GM12878 (cell line): ENCODE measurements around the gene RAD51B. TPM values are rescaled to one million over a fixed set of nuclear protein-coding genes. Genes with fewer than 3 reads are reported as not detected.

Source experiments
- CHD1 ChIP-seq: IDR thresholded peaks from 2 replicates; pipeline ENCODE4 v1.6.1; 2012; ENCODE audit warnings: low read depth, low read length, improper control_type of control experiment
- EGR1 ChIP-seq, 2 experiments: IDR thresholded peaks; 1 replicate in 1 of 2; 2 replicates in 1 of 2; pipeline ENCODE4 v1.6.1; 2011 to 2012; ENCODE audit warnings: low read depth in 2 of 2, low read length in 2 of 2, borderline replicate concordance in 1 of 2, mild to moderate bottlenecking in 1 of 2, moderate library complexity in 1 of 2
- ELK1 ChIP-seq: IDR thresholded peaks from 2 replicates; pipeline ENCODE4 v1.6.1; 2012; ENCODE audit warnings: low read depth, low read length, improper control_type of control experiment
- EP300 ChIP-seq, 2 experiments: fragments of 150-350 bp in 1 of 2; IDR thresholded peaks; 2 replicates each; pipeline ENCODE4 v1.6.1; 2011 to 2012; ENCODE audit warnings: low read depth in 2 of 2, low read length in 2 of 2, borderline replicate concordance in 1 of 2, improper control_type of control experiment in 1 of 2, inconsistent platforms in 1 of 2; ENCODE audit not compliant: control insufficient read depth in 1 of 2
- FOS ChIP-seq: IDR thresholded peaks from 3 replicates; pipeline ENCODE4 v1.6.1; 2011; ENCODE audit warnings: borderline replicate concordance; ENCODE audit not compliant: insufficient read length; ENCODE audit errors: extremely low read depth
- HSF1 ChIP-seq: fragments of 150-350 bp; IDR thresholded peaks from 2 replicates; pipeline ENCODE4 v1.6.1; 2014; ENCODE audit warnings: mild to moderate bottlenecking, low read depth, low read length
- IKZF2 ChIP-seq, 2 experiments: fragments of 450-650 bp; IDR thresholded peaks; 2 replicates each; pipeline ENCODE4 v1.6.1; 2017; ENCODE audit warnings: mild to moderate bottlenecking in 2 of 2, moderate library complexity in 2 of 2
- MEF2A ChIP-seq: IDR thresholded peaks from 2 replicates; pipeline ENCODE4 v1.6.1; 2011; ENCODE audit warnings: low read depth, mild to moderate bottlenecking, low read length, moderate library complexity; ENCODE audit not compliant: insufficient read depth
- NFXL1 ChIP-seq: fragments of 450-650 bp; IDR thresholded peaks from 2 replicates; pipeline ENCODE4 v1.6.1; 2017; ENCODE audit warnings: antibody characterized with exemption, mild to moderate bottlenecking, borderline replicate concordance
- NRF1 ChIP-seq: conservative IDR thresholded peaks from 2 replicates; pipeline ENCODE4 v1.6.1; 2011; ENCODE audit warnings: mild to moderate bottlenecking, low read depth, low read length, improper control_type of control experiment
- RELB ChIP-seq: fragments of 450-650 bp; IDR thresholded peaks from 2 replicates; pipeline ENCODE4 v1.6.1; 2017; ENCODE audit warnings: low read depth, mild to moderate bottlenecking, moderate library complexity
- RFX5 ChIP-seq: IDR thresholded peaks from 2 replicates; pipeline ENCODE4 v1.6.1; 2011; ENCODE audit warnings: low read depth, low read length, improper control_type of control experiment
- SUPT20H ChIP-seq: IDR thresholded peaks from 2 replicates; pipeline ENCODE4 v1.6.1; 2011; ENCODE audit warnings: low read depth, mild to moderate bottlenecking, low read length, moderate library complexity, borderline replicate concordance; ENCODE audit not compliant: control insufficient read depth
- SUZ12 ChIP-seq: fragments of 200-600 bp; sonication (generic); IDR thresholded peaks from one replicate; pipeline ENCODE4 v1.6.1; 2018; ENCODE audit warnings: antibody characterized with exemption, mild to moderate bottlenecking; ENCODE audit not compliant: unreplicated experiment
- YBX1 ChIP-seq: fragments of 450-650 bp; IDR thresholded peaks from 2 replicates; pipeline ENCODE4 v1.6.1; 2016; ENCODE audit warnings: antibody characterized with exemption
- ZBED1 ChIP-seq: IDR thresholded peaks from 2 replicates; pipeline ENCODE4 v1.6.1; 2016; ENCODE audit warnings: borderline replicate concordance
- ZNF207 ChIP-seq: fragments of 450-650 bp; IDR thresholded peaks from 2 replicates; pipeline ENCODE4 v1.6.1; 2014; ENCODE audit warnings: antibody characterized with exemption, mild to moderate bottlenecking, borderline replicate concordance
- ZNF274 ChIP-seq: IDR thresholded peaks from one replicate; pipeline ENCODE4 v1.8.0; 2011; ENCODE audit not compliant: insufficient read length, insufficient read depth
- ZNF384 ChIP-seq: IDR thresholded peaks from 2 replicates; pipeline ENCODE4 v1.6.1; 2012; ENCODE audit warnings: low read depth, mild to moderate bottlenecking, low read length, improper control_type of control experiment, borderline replicate concordance
- polyA plus RNA-seq, 11 experiments: library from polyadenylated mRNA; depleted of rRNA in 4 of 11; unstranded in 6 of 11; stranded (reverse) in 5 of 11; fragments of >200 nt; fragmentation: Nextera tagmentation in 4 of 11; fragmentation: Illumina TruSeq in 1 of 11; extraction: Ambion mirVana in 4 of 11; extraction: Trizol in 1 of 11; gene quantifications; 1 replicate in 1 of 11; 2 replicates in 10 of 11; pipeline versions ENCODE4 v1.2.1 to v1.2.3, GENCODE V29; 2011 to 2016; ENCODE audit warnings: inconsistent platforms in 2 of 11, missing spikeins in 2 of 11, low read depth in 1 of 11
- total RNA-seq, 4 experiments: library from RNA; depleted of rRNA in 3 of 4; stranded (reverse); fragments of >200 nt in 3 of 4; fragmentation: Illumina TruSeq in 1 of 4; extraction: Trizol in 1 of 4; gene quantifications; 2 replicates each; pipeline versions ENCODE4 v1.2.1 to v1.2.3, GENCODE V29; 2013 to 2021
- TF ChIP-seq, protein P1 (sequence below), 3 experiments: IDR thresholded peaks in 2 of 3; conservative IDR thresholded peaks in 1 of 3; 2 replicates each; pipeline ENCODE4 v1.5.1; 2011; ENCODE audit warnings: low read depth in 3 of 3, low read length in 3 of 3, mild to moderate bottlenecking in 3 of 3, control low read depth in 2 of 3, moderate library complexity in 2 of 3, inconsistent platforms in 1 of 3, mixed read lengths in 1 of 3; ENCODE audit not compliant: control insufficient read depth in 2 of 3, insufficient read depth in 1 of 3; ENCODE audit errors: extremely low read depth in 1 of 3
- TF ChIP-seq, protein P2 (sequence below): IDR thresholded peaks from 2 replicates; pipeline ENCODE4 v1.6.1; 2011; ENCODE audit warnings: low read depth, low read length, improper control_type of control experiment, borderline replicate concordance

Gene RAD51B
- total and polyA plus RNA-seq, 10 of the 15 experiments (the other 5 are each of a cell fraction or from before 2014, with no cell fraction given) = 9.8 to 26.8 (median 21.3) TPM

DNA sequence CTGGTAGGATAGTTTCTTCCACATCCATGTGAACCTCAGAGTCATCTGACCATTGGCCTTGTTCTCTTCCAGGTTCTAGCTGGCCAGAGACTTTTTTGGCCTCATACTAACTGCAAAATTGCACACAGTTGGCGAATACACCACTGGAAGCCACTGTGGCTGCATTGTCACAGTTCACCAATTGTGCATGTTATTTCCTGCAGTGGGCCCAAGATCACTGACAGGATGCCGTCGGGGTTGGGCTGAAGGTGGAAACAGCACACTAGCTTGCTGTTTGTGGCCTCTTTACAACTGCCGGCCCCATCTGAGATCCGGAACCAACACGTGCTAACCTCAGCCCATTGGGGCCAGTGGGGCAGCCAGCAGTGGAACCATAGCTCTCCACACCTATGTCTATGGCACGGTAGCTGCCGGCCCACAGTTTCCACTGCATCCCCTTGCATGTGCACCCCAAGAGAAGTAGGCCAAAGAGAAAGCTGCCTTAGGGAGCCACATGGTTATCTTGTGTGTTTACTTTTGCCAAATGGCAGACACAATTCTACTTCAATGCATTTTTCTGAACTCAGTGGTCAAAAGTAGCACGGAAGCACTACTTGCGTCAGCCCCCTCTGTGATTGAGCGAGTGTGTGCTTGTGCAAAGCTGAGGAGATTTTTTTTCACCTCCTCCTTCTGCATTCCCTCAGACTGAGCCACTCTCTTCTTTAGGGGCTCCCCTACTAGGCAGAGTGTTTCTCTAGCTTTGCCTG, 464.0 kb downstream of the RAD51B start (continued):
- TF ChIP-seq MEF2A = no peak
- no peak for TF ChIP-seq ZNF274
- TF ChIP-seq SUPT20H = no peak
- TF ChIP-seq EP300 (IDR thresholded peaks at IDR 0.05; ENCODE audit: borderline replicate concordance in 1 of 2, control insufficient read depth in 1 of 2, low read depth in 2 of 2, low read length in 2 of 2) = peak; percentile 68 to 84
- TF ChIP-seq CHD1 = 0 out of 2 replicates have a peak, but pooled peaks have one; percentile 57
- no peak for TF ChIP-seq FOS
- TF ChIP-seq ZBED1 = no peak; the same call in 1 of the 2 replicates
- TF ChIP-seq, protein P1, sequence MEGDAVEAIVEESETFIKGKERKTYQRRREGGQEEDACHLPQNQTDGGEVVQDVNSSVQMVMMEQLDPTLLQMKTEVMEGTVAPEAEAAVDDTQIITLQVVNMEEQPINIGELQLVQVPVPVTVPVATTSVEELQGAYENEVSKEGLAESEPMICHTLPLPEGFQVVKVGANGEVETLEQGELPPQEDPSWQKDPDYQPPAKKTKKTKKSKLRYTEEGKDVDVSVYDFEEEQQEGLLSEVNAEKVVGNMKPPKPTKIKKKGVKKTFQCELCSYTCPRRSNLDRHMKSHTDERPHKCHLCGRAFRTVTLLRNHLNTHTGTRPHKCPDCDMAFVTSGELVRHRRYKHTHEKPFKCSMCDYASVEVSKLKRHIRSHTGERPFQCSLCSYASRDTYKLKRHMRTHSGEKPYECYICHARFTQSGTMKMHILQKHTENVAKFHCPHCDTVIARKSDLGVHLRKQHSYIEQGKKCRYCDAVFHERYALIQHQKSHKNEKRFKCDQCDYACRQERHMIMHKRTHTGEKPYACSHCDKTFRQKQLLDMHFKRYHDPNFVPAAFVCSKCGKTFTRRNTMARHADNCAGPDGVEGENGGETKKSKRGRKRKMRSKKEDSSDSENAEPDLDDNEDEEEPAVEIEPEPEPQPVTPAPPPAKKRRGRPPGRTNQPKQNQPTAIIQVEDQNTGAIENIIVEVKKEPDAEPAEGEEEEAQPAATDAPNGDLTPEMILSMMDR (IDR thresholded peaks at IDR 0.05 in 2 of 3, conservative IDR thresholded peaks at IDR 0.05 in 1 of 3; ENCODE audit: control insufficient read depth in 2 of 3, extremely low read depth in 1 of 3, insufficient read depth in 1 of 3, low read depth in 3 of 3, low read length in 3 of 3) = no peak
- peak; percentile 73 for TF ChIP-seq RELB
- no peak for TF ChIP-seq RFX5
- TF ChIP-seq ZNF384 = peak; percentile 52; the same call in 1 of the 2 replicates
- peak; percentile 52 to 92; a peak in 2 of 4 replicates for TF ChIP-seq IKZF2 (IDR thresholded peaks at IDR 0.05)
- TF ChIP-seq, protein P2, sequence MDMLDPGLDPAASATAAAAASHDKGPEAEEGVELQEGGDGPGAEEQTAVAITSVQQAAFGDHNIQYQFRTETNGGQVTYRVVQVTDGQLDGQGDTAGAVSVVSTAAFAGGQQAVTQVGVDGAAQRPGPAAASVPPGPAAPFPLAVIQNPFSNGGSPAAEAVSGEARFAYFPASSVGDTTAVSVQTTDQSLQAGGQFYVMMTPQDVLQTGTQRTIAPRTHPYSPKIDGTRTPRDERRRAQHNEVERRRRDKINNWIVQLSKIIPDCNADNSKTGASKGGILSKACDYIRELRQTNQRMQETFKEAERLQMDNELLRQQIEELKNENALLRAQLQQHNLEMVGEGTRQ = peak; percentile 10; the same call in 1 of the 2 replicates
- TF ChIP-seq ZNF207 = peak; percentile 24; the same call in 1 of the 2 replicates
- no peak for TF ChIP-seq SUZ12
- no peak for TF ChIP-seq EGR1 (IDR thresholded peaks at IDR 0.05; ENCODE audit: borderline replicate concordance in 1 of 2, low read depth in 2 of 2, low read length in 2 of 2)
- TF ChIP-seq NRF1 = no peak
- TF ChIP-seq NFXL1 = no peak
- TF ChIP-seq YBX1 = no peak
- no peak for TF ChIP-seq HSF1
- peak; percentile 56; the same call in 1 of the 2 replicates for TF ChIP-seq ELK1
